Measurements from ENCODE around the gene MATN4. TPM values are rescaled to one million over a fixed set of nuclear protein-coding genes. Genes with fewer than 3 reads are reported as not detected.

Gene MATN4
- total RNA-seq, 4 donors from 2014 or later, result not detected

- no peaks in the 10 kb centered on the region for H3K27me3 ChIP-seq
- H3K27ac ChIP-seq, result no peak overlapping the region
- TF ChIP-seq POLR2A (IDR thresholded peaks at IDR 0.05) (no peak), CTCF (IDR thresholded peaks at IDR 0.05) (no peak)
- no peaks in the 10 kb centered on the region for H3K36me3 ChIP-seq
- DNase-seq, result no peak
- no peak overlapping the region for H3K4me3 ChIP-seq
- H3K9me3 ChIP-seq, result no peaks in the 10 kb centered on the region
- H3K4me1 ChIP-seq, result no peaks in the 10 kb centered on the region
Observed at GRCh38 chr20:45309075-45309474, 976 bp upstream of the MATN4 start.

- Histone ChIP-seq H3K9me3 (no peaks in the 10 kb centered on the region), H3K36me3 (no peaks in the 10 kb centered on the region), H3K4me1 (no peaks in the 10 kb centered on the region), H3K4me3 (no peak overlapping the region), H3K27me3 (no peaks in the 10 kb centered on the region), H3K27ac (no peak overlapping the region)
- TF ChIP-seq POLR2A (IDR thresholded peaks at IDR 0.05) (no peak), CTCF (IDR thresholded peaks at IDR 0.05) (no peak)
- DNase-seq, result no peak
Observed at GRCh38 chr20:45307076-45307640, 941 bp downstream of the MATN4 start.

- Histone ChIP-seq H3K4me3 (no peak within 1 kb of the TSS), H3K27me3 (no peaks in the 10 kb centered on the region)
- DNase-seq, result peak in 1 of 3 donors; percentile 52
Observed at GRCh38 chr20:45306431-45306982, 1.6 kb downstream of the MATN4 start, which contains the start of gene RBPJL. Gene RBPJL, plus strand, starts transcription at chr20:45306840. Its CDS starts 83 bp downstream, at chr20:45306923.

GRCh38 chr20:45305262-45305661 lies 2.8 kb downstream of the MATN4 start:
- DNase-seq, result no peak
- no peak overlapping the region for H3K27ac ChIP-seq
- no peak for TF ChIP-seq POLR2A (IDR thresholded peaks at IDR 0.05)
- H3K36me3 ChIP-seq, result no peaks in the 10 kb centered on the region
- H3K4me3 ChIP-seq, result no peak overlapping the region
- no peaks in the 10 kb centered on the region for H3K4me1 ChIP-seq
- no peaks in the 10 kb centered on the region for H3K9me3 ChIP-seq
- H3K27me3 ChIP-seq, result no peaks in the 10 kb centered on the region

More at GRCh38 chr20:45306431-45306982, 1.6 kb downstream of the MATN4 start, which contains the start of gene RBPJL:
- no peaks in the 10 kb centered on the region for H3K9me3 ChIP-seq
- H3K4me1 ChIP-seq, result no peaks in the 10 kb centered on the region
- H3K27ac ChIP-seq, result no peak within 1 kb of the TSS
- TF ChIP-seq POLR2A (IDR thresholded peaks at IDR 0.05) (no peak), CTCF (IDR thresholded peaks at IDR 0.05) (peak; percentile 19 to 72 (median 52))
- no peaks in the 10 kb centered on the region for H3K36me3 ChIP-seq

GRCh38 chr20:45304464-45304999 lies 3.6 kb downstream of the MATN4 start:
- Histone ChIP-seq H3K4me3 (no peak overlapping the region), H3K9me3 (no peaks in the 10 kb centered on the region), H3K4me1 (no peaks in the 10 kb centered on the region), H3K36me3 (no peaks in the 10 kb centered on the region), H3K27me3 (no peaks in the 10 kb centered on the region), H3K27ac (no peak overlapping the region)
- DNase-seq, result no peak
- TF ChIP-seq CTCF (IDR thresholded peaks at IDR 0.05) (no peak), POLR2A (IDR thresholded peaks at IDR 0.05) (no peak)
